Peyer's patch (tissue), 4 donors: ENCODE data around the gene PWWP2B.

ENCODE experiments used
- CTCF ChIP-seq, 6 experiments: fragments of 450-650 bp in 4 of 6; fragments of 200-600 bp in 2 of 6; sonication (generic) in 1 of 6; IDR thresholded peaks; one replicate each; pipeline ENCODE4 v1.5.1; 2017 to 2019; ENCODE audit warnings: antibody characterized with exemption in 6 of 6, mild to moderate bottlenecking in 3 of 6, moderate library complexity in 1 of 6
- POLR2A ChIP-seq, 2 donors: fragments of 450-650 bp; IDR thresholded peaks; one replicate each; pipeline ENCODE4 v1.5.1; 2017; ENCODE audit warnings: antibody characterized with exemption in 2 of 2, mild to moderate bottlenecking in 2 of 2, moderate library complexity in 2 of 2

- TF ChIP-seq CTCF (IDR thresholded peaks at IDR 0.05) (no peak), POLR2A (IDR thresholded peaks at IDR 0.05) (no peak)
Measured at GRCh38 chr10:132385389-132385667, 11.7 kb upstream of the PWWP2B start.
